Mucosa of stomach (tissue), 1 donor: ENCODE results near the gene MAMSTR.

ENCODE experiments used
- H3K27me3 ChIP-seq: one replicate; pipeline ENCODE4 v1.7.0; 2013; ENCODE audit warnings: mild to moderate bottlenecking, low read length; ENCODE audit not compliant: control insufficient read depth, insufficient read depth
- H3K36me3 ChIP-seq: one replicate; pipeline ENCODE4 v1.7.0; 2013; ENCODE audit warnings: low read length; ENCODE audit not compliant: control insufficient read depth, insufficient read depth
- H3K4me1 ChIP-seq: one replicate; pipeline ENCODE4 v1.7.0; 2013; ENCODE audit warnings: mild to moderate bottlenecking, low read length; ENCODE audit not compliant: control insufficient read depth, insufficient read depth
- H3K4me3 ChIP-seq: one replicate; pipeline ENCODE4 v1.7.0; 2013; ENCODE audit warnings: low read length
- H3K9ac ChIP-seq: one replicate; pipeline ENCODE4 v1.7.0; 2013; ENCODE audit warnings: mild to moderate bottlenecking, low read length, moderate library complexity
- H3K9me3 ChIP-seq: one replicate; pipeline ENCODE4 v1.7.0; 2013; ENCODE audit warnings: mild to moderate bottlenecking, low read length, moderate library complexity; ENCODE audit not compliant: control insufficient read depth
- donor health status: Pancreatic carcinoma.

MAMSTR gene

DNA sequence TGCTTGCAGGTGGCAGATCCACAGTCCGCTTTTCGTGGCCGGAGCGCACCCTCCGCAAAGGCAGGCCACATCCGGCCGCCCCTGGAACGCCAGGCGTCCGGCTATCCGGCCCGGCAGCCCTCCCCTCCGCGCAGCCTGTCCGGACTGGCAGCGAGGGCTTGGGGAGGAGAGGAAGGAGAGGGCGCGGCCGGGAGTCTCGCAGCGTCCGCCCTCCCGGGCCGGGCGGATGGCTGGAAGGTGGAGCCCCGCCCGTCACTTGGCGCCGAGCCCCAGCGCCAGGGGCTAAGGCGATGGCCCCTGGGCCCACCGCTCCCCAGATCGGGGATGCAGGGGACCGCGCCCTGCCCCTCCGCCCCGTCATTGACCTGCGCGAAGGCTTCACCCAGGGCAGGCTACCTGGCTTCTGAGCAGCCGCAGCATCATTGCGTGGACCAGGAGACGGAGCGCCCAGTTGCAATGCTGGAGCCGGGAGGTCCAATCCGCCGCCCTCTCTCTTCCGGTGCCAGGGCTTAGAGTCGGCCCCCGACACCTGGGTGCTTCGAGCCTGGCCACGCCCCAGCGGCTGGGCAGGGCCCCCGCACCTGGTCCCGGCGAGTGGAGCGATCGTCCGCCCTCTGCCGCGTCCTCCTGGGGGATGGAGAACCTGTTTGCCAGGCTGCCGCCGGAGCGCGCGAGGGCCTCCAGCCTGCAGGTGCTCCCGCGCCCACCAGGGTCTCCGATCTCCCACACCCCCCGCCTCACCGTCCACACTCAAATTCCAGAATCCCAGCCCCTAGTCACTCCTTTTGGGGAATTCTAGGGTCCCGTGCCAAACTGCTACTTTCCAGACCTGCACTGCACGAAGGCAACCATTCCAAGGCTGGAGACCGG is 33.2 kb upstream of the MAMSTR start, which contains the start of gene FUT1:
FUT1 (minus strand) TSS at position 146 of the 870 bp plus-strand sequence. CDS start 1,360 bp downstream, outside the sequence.
- Histone ChIP-seq H3K4me3 (peak within 1 kb of the TSS; percentile 47), H3K27me3 (peaks cover 38% of the 10 kb centered on the region), H3K36me3 (no peaks in the 10 kb centered on the region), H3K9me3 (no peaks in the 10 kb centered on the region), H3K4me1 (peaks cover 34% of the 10 kb centered on the region), H3K9ac (peak within 1 kb of the TSS; percentile 77)

DNA sequence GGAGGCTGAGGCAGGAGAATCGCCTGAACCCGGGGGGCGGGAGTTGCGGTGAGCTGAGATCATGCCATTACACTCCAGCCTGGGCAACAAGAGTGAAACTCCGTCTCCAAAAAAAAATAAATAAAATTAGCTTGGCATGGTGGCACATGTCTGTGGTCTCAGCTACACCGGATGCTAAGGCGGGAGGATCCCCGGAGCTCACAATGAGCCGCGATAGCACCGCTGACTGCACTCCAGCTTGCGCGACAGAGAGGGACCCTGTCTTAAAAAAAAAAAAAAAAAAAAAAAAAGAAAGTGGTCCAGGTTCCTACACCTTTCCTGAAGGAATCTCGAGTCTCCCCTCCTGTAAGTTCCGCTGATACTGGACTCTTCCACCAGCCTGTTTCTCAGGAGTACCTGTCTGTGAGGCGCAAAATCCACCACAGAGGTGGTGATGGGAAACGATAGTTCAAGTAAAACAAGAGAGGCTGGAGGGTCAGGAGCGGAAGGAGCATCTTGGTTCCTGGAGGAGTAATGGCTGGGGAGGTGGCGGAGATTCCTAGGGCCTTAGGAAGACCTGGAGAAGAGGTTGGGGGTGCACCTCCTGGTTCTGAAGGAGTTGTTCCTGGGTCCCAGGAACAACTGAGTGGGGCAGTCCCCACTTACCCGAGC is 32.4 kb upstream of the MAMSTR start:
- Histone ChIP-seq H3K4me3 (peak overlapping the region; percentile 47), H3K9me3 (no peaks in the 10 kb centered on the region), H3K36me3 (no peaks in the 10 kb centered on the region), H3K27me3 (peaks cover 38% of the 10 kb centered on the region), H3K4me1 (peaks cover 41% of the 10 kb centered on the region), H3K9ac (peak overlapping the region; percentile 77)

DNA sequence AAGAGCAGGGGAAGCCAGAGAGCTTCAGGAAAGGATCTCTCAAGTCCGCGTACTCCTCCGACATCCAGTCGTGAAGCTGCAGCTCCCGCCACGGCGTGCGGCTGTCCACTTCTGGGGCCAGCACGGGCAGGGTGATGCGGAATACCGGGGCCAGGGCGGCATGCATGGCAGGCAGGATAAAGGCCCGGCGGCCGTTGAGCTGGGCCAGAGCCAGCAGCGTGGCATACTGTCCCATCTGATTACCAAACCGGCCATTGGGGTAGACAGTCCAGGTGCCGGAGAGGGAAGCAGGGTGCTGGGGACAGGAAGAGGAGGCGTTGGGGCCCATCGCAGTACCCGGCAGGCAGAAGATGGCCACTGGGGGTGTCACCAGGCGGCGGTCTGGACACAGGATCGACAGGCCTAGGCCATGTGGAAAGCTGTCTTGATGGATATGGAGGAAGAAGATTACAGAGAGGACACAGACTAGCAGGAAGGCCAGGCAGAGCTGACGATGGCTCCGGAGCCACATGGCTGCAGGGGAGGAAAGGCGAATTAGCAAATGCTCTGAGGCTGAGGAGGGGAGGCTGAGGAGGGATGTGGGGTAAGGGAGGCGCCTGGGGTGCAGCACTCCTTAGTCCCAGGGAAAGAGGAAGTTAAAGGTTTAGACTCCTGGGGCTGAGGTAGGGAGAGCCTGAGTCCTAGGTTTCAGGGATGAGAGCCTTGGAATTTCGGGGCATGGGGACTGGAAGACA is 31.4 kb upstream of the MAMSTR start:
- H3K4me1 ChIP-seq = peaks cover 47% of the 10 kb centered on the region
- H3K36me3 ChIP-seq = no peaks in the 10 kb centered on the region
- H3K27me3 ChIP-seq = peaks cover 38% of the 10 kb centered on the region
- H3K9me3 ChIP-seq = no peaks in the 10 kb centered on the region
- H3K4me3 ChIP-seq = peak overlapping the region; percentile 41
- H3K9ac ChIP-seq = peak overlapping the region; percentile 47

DNA sequence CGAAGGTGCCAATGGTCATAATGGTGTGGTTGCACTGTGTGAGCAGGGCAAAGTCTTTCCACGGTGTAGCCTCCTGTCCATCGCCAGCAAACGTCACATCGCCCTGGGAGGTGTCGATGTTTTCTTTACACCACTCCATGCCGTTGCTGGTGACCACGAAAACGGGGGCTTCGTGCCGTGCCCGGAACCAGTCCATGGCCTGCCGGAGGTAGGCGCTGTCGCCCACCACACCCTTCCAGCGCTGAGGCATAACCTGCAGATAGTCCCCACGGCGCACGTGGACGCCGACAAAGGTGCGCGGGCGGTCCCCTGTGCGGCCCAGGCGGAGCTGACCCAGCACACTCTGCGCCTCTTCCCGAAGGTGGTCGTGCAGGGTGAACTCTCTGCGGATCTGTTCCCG is 30.8 kb upstream of the MAMSTR start:
- Histone ChIP-seq H3K27me3 (peaks cover 38% of the 10 kb centered on the region), H3K9me3 (no peaks in the 10 kb centered on the region), H3K4me3 (peak overlapping the region; percentile 17), H3K4me1 (peaks cover 47% of the 10 kb centered on the region), H3K9ac (no peak overlapping the region), H3K36me3 (no peaks in the 10 kb centered on the region)

DNA sequence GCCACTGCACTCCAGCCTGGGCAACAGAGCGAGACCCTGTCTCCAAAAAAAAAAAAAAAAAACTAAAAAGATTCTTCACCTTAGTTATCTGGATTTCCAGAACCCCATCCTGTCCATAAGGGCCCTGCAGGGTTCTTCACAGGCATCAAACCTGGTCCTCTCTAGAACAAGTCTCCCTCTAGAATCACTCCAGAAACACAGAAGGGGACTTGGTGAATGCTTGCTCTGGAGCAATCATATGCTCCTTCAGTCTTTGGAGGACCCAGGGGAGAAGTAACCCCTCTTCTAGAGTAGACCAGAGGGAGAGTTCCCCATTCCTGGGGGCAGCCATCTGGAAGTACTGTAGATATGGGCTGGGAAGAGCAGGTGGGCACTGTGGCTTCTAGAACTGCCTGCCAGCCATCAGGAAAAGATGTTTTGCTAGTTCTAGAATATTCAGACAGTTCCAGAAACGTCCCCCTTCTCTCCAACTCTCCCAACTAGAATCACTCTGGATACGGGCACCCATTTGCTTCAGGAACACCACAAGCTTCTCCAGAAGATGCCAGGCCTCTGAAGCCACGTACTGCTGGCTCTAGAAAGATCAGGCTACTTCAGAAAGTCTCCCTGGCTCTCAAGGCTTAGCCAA is 30.2 kb upstream of the MAMSTR start:
- Histone ChIP-seq H3K9ac (peak overlapping the region; percentile 44), H3K4me3 (no peak overlapping the region), H3K27me3 (peaks cover 38% of the 10 kb centered on the region), H3K4me1 (peaks cover 47% of the 10 kb centered on the region), H3K36me3 (no peaks in the 10 kb centered on the region), H3K9me3 (no peaks in the 10 kb centered on the region)

DNA sequence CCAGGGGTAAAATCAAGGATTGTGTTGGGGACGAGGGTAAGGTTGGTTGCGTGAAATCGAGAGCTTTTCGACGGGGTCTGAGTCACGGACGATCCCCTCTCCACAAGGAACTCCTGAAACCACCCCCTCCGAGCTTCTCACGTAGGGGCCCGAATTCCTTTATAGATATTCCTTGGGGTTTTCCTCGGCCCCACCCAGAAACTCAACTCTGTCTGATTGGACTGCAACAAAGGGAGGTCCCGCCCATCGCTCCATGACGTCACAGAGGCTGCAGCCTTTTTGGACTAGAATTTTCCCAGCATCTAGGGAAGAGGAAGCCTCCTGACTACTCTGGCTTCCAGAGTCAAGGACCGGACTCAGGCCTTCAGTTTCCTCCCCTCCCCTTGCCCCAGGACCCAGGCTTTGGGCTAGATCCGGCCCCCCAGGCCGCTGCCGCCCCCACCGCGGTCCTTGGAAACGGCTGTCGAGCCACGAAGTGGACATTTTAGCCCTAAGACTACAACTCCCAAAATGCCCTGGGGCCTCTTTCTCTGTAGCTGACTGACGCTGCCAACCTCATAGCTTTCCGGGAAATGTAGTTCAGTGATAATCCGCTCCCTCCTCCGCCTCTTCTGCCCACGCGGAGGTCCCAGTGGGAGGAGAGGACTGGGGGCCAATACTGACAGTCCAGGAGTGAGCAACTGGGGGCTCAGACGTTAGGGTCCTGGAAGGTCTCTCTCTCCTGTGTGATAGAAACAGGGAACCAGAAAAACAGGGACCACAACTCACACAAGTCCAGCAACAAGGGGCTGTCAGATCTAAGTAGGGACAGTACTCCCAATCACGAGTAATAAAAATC is 27.4 kb upstream of the MAMSTR start, which contains the start of gene IZUMO1:
IZUMO1 (minus strand) TSS at position 172 of the 838 bp plus-strand sequence. CDS start 1,050 bp downstream, outside the sequence.
- Histone ChIP-seq H3K36me3 (no peaks in the 10 kb centered on the region), H3K4me3 (no peak within 1 kb of the TSS), H3K4me1 (peaks cover 32% of the 10 kb centered on the region), H3K9ac (peak within 1 kb of the TSS; percentile 11), H3K9me3 (no peaks in the 10 kb centered on the region), H3K27me3 (peaks cover 22% of the 10 kb centered on the region)

DNA sequence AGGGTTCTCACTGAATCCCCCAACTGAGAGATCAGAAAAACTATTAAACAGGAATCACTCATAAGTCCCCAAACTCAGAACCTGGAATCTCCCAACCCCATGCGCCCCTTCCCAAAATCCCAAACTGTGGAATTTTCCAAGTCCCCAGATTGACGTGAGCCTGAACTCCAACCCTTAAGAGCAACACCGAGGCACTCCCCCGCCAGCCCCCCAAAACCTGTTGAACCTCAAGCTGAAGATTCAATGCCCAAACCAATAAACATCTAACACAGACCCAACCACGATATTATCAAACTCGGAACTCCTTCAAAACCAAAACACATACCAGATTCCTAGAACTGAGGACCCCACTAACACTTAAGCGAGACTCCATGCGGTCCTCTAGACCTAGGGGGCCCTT is 26.6 kb upstream of the MAMSTR start:
- H3K4me1 ChIP-seq = peaks cover 36% of the 10 kb centered on the region
- no peaks in the 10 kb centered on the region for H3K36me3 ChIP-seq
- no peak overlapping the region for H3K4me3 ChIP-seq
- H3K9me3 ChIP-seq = no peaks in the 10 kb centered on the region
- peaks cover 13% of the 10 kb centered on the region for H3K27me3 ChIP-seq
- H3K9ac ChIP-seq = no peak overlapping the region

DNA sequence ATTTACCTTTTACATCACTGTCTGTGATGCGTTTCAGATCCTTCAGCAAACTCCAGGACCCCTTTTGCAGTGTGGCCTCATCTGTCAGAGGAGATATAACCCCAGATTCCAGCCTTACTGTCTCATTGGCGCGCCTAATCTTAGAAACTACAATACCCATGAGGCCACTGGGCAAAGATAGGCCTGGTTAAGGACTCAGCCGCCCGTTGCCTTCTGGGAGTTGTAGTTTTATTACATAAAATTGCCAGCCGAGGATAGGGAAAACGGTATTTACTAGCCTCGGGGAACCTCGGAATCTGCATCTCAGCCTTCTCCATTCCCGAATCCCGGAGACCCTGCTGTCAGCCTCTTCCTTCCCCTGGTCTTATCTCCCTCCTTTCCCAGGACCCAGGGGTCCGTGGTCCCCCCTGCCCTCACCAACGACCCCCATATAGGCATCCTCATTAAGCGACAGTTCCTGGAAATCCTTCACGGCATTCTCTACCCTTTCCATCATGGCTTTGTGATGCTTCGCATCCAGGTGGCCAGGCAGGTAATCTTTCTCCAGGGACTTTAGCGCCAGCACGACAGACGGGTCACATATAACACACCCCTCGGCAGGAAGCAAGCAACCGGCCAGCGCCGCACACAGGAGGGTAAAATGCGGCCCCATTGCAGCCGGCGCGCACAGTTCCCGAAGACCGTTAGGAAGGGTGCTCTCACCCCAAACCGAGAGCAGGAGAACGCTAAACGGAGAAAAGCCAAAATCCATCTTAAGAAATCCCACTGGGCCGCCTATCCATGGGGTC is 25.9 kb upstream of the MAMSTR start:
- Histone ChIP-seq H3K9ac (no peak overlapping the region), H3K27me3 (peaks cover 9% of the 10 kb centered on the region), H3K9me3 (no peaks in the 10 kb centered on the region), H3K4me1 (peaks cover 36% of the 10 kb centered on the region), H3K36me3 (no peaks in the 10 kb centered on the region), H3K4me3 (no peak overlapping the region)

DNA sequence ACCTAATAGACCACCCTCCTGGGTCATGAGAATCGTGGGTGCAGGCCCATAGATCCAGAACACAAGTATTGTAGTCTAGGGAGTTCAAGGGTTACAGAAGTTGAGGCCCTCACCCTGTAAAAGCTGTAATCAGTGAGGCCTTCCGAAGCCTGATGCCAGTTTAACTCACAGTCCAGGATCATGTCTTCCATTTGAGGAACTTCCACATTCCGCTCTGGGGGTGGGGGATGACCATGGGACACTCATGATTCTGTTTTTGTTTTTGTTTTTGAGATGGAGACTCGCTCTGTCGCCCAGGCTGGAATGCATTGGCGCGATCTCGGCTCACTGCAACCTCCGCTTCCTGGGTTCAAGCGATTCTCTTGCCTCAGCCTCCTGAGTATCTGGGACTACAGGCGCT is 22.6 kb upstream of the MAMSTR start:
- peaks cover 44% of the 10 kb centered on the region for H3K4me1 ChIP-seq
- peaks cover 14% of the 10 kb centered on the region for H3K27me3 ChIP-seq
- no peaks in the 10 kb centered on the region for H3K9me3 ChIP-seq
- H3K4me3 ChIP-seq = no peak overlapping the region
- no peak overlapping the region for H3K9ac ChIP-seq
- H3K36me3 ChIP-seq = no peaks in the 10 kb centered on the region

DNA sequence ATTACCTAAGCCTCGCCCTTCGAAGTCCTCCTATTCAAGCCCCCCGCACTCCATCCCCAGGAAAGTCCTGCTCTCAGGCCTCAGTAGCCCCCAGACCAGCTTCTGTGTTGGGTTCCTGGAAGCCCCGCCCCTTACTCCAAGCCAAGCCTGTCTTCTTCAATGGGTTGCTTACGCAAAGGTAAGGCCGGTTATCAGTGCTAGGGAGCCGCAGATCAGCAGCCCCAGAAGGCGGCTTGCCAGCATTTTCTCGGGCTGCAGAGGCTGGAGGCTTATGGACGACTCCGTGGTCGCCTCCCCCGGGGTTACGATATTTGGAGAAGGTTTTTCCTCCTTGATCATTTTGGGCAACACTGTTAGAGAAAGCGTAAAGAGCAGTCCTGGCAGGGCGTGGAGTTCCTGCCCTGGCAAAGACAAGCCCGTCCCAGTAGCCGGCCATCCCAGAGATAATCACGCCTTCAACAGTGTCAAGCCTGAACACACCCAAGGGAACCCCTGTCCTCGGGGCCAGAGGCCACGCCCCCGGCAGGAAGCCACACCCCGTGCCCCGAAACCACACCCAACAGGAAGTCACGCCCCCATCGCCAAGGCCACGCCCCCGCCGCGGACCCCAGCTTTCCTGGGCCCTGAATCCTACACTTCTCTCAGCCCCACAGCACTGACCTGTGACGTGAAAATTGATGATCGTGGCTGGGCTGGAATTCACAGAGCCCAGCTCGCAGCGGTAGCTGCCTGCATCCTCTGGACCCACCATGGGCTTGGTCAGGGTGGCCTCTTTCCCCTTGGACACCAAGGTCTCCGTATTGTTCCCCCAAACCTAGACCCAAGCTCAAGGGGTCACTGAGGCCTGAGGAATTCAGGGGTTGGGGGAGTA is 21.8 kb upstream of the MAMSTR start:
- H3K4me1 ChIP-seq = peaks cover 37% of the 10 kb centered on the region
- no peaks in the 10 kb centered on the region for H3K9me3 ChIP-seq
- H3K27me3 ChIP-seq = peaks cover 14% of the 10 kb centered on the region
- H3K36me3 ChIP-seq = no peaks in the 10 kb centered on the region
- H3K4me3 ChIP-seq = no peak overlapping the region
- no peak overlapping the region for H3K9ac ChIP-seq
